ENCODE measurements around the gene PRC1. TPM values are rescaled to one million over a fixed set of nuclear protein-coding genes. Genes with fewer than 3 reads are reported as not detected.

Gene PRC1
- total RNA-seq = 1 to 10 TPM; 4.0 to 5.8 (median 4.6) TPM

DNA sequence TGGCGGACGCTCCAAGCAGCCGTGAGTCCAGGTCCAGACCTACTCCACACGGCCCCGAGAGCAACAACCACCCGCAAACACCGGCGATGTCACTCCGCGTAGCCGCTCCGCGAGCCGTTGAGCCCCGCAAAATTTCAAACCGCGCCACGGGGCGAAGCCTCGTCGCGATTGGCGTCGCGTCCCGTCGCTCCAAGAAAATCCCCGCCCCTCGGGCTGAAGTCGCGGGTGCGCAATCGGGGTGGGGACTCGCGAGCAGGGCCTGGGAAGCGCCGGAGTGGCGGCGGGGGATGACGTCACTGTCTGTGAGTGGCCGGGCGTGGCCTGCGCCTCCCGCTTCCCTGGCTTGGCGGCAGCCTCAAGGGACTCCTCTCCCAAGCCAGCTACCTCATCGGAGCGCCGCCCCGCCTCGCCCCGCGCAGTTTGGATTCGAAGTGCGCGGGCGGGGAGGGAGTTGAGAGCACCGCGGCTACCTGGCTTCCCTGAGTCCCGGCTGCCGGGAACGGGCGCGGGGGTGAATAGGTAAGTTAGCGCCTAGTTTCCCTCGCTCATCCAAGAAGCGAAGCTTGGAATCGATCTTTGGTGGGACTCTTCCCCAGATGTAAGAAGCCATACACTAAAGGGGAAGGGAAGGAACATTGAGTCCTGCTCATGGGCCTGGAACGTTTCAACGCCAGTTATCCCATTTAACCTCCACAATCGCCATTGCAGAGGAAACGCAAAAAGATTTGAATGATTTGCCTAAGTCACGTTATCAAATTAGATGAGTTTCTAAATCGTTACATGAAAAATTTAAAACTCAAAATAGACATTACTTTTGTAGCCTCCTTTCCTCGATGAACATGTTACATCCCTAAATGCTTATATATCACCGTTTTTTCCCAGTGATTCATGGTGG is at the start of gene PRC1:
TSS of gene PRC1 (minus strand) at position 119 of the 895 bp plus-strand sequence. CDS start at position 1, 118 bp downstream.
- peaks cover 7 to 23% (median 19%) of the 10 kb centered on the region in 4 donors for H3K36me3 ChIP-seq
- peak within 1 kb of the TSS; percentile 88 to 93 (median 89) for H3K27ac ChIP-seq (replicated peaks in 1 of 4)
- TF ChIP-seq, protein P1, sequence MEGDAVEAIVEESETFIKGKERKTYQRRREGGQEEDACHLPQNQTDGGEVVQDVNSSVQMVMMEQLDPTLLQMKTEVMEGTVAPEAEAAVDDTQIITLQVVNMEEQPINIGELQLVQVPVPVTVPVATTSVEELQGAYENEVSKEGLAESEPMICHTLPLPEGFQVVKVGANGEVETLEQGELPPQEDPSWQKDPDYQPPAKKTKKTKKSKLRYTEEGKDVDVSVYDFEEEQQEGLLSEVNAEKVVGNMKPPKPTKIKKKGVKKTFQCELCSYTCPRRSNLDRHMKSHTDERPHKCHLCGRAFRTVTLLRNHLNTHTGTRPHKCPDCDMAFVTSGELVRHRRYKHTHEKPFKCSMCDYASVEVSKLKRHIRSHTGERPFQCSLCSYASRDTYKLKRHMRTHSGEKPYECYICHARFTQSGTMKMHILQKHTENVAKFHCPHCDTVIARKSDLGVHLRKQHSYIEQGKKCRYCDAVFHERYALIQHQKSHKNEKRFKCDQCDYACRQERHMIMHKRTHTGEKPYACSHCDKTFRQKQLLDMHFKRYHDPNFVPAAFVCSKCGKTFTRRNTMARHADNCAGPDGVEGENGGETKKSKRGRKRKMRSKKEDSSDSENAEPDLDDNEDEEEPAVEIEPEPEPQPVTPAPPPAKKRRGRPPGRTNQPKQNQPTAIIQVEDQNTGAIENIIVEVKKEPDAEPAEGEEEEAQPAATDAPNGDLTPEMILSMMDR (IDR thresholded peaks at IDR 0.05) = no peak
- TF ChIP-seq POLR2AphosphoS5 (IDR thresholded peaks at IDR 0.05) = peak; percentile 91 to 92
- WGBS = under 1% methylated on average over 13 of the region's 75 CpGs
- H3K4me3 ChIP-seq = peak within 1 kb of the TSS; percentile 79 to 92 (median 87)
- no peaks in the 10 kb centered on the region for H3K9me3 ChIP-seq
- intact Hi-C loops (cut with DNase I) = loop anchor here (2.0 to 5.0 kb wide), 2 partner anchors 28 to 37 kb away; partner anchors contain the start of gene VPS33B
- H3K27me3 ChIP-seq = no peaks in the 10 kb centered on the region
- DNase-seq (ENCODE audit: extremely low spot score) = peak; percentile 99
- peaks cover 0 to 21% (median 19%) of the 10 kb centered on the region in 4 donors for H3K4me1 ChIP-seq

- no peak overlapping the region for H3K27ac ChIP-seq (replicated peaks in 1 of 4)
- H3K4me1 ChIP-seq = no peaks in the 10 kb centered on the region
- 91% methylated on average over 11 of the region's 11 CpGs for WGBS
- no peak overlapping the region for H3K4me3 ChIP-seq
- no peaks in the 10 kb centered on the region for H3K9me3 ChIP-seq
- no peak for TF ChIP-seq POLR2AphosphoS5 (IDR thresholded peaks at IDR 0.05)
- no peak for TF ChIP-seq POLR2A (IDR thresholded peaks at IDR 0.05; ENCODE audit: low read depth)
- TF ChIP-seq, protein P1 (IDR thresholded peaks at IDR 0.05) = no peak
- no peak for TF ChIP-seq EP300 (IDR thresholded peaks at IDR 0.05)
- H3K27me3 ChIP-seq = peaks cover 0 to 4% (median 0%) of the 10 kb centered on the region in 4 donors
- DNase-seq (ENCODE audit: extremely low spot score) = no peak
- intact Hi-C loops (cut with DNase I) = no loop called here
- H3K36me3 ChIP-seq = no peaks in the 10 kb centered on the region
These were observed 49.0 kb upstream of the PRC1 start for GRCh38 chr15:91043202-91043874.

- Histone ChIP-seq H3K4me3 (no peak overlapping the region), H3K4me1 (no peaks in the 10 kb centered on the region), H3K9me3 (no peaks in the 10 kb centered on the region), H3K27me3 (peaks cover 0 to 6% (median 0%) of the 10 kb centered on the region in 4 donors), H3K36me3 (no peaks in the 10 kb centered on the region), H3K27ac (replicated peaks in 1 of 4) (no peak overlapping the region)
- WGBS = 79% methylated on average over 8 of the region's 8 CpGs
- DNase-seq (ENCODE audit: extremely low spot score) = no peak
- no peak for TF ChIP-seq POLR2AphosphoS5 (IDR thresholded peaks at IDR 0.05)
- intact Hi-C loops (cut with DNase I) = no loop called here
These were observed 46.5 kb upstream of the PRC1 start for GRCh38 chr15:91040856-91041255.

DNA sequence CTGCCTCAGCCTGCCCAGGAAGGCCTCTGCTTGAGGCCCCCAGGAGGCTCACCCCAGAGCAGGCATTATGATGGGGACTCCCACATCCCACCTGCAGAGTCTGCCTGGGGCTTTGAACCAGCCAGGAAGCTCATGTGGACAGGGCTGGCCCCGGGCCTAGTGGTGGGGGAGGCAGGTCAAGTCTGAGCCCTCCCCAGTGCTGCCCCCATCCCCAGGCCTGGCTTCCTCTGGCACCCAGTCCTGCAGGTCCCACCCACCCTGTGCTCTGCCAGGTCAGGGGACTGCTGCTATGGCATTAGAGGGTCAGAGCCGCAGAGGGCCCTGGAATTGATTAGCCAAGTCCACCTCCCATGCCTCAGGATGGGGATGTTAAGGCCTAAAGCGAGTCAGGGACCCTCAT is 45.7 kb upstream of the PRC1 start:
- H3K27ac ChIP-seq (replicated peaks in 1 of 4) = no peak overlapping the region
- intact Hi-C loops (cut with DNase I) = no loop called here
- TF ChIP-seq, protein P1 (IDR thresholded peaks at IDR 0.05) = no peak
- TF ChIP-seq EP300 (IDR thresholded peaks at IDR 0.05) (no peak), POLR2A (IDR thresholded peaks at IDR 0.05; ENCODE audit: low read depth) (no peak), POLR2AphosphoS5 (IDR thresholded peaks at IDR 0.05) (no peak)

More for the DNA sequence above, 45.7 kb upstream of the PRC1 start:
- Histone ChIP-seq H3K4me3 (no peak overlapping the region), H3K9me3 (no peaks in the 10 kb centered on the region), H3K4me1 (no peaks in the 10 kb centered on the region), H3K36me3 (no peaks in the 10 kb centered on the region), H3K27me3 (peaks cover 0 to 8% (median 0%) of the 10 kb centered on the region in 4 donors)
- WGBS = 75% methylated on average over 2 of the region's 3 CpGs
- DNase-seq (ENCODE audit: extremely low spot score) = no peak
